ENCODE measurements around the gene ALPK1.

DNA sequence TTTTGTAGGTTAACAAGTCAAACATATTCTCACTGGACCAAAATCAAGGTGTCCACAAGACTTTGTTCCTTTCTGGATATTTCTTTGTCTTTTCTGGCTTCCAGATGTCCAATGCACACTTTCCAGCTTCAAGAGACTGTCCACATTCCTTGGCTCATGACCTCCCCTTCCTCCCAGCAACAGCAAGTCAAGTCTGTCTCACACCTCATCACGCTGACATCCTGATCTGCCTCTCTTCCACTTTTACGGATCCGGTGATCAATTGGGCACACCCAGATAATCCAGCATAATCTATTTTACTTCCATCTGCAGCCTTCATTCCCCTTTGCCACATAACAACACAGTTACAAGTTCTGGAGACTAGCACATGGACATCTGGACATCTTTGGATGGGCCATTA, 21.1 kb upstream of the ALPK1 start:
- TF ChIP-seq YY1 (IDR thresholded peaks at IDR 0.05; ENCODE audit: insufficient read depth, insufficient read length) (no peak), ZNF274 (IDR thresholded peaks at IDR 0.05; ENCODE audit: low read depth, low read length) (no peak)

Data from NT2/D1 (cell line).